Stimulated activated memory B cell treated with anti-CD40 and anti-IgM and Interleukin-4, amounts not matched to agents 10 μg/mL and 1 μg/mL and 100 μg/mL, for 72 hours (primary cell): ENCODE results near the gene P2RY14.
A peak's percentile ranks its signal among the peaks of the same experiment; 100 is the strongest.
"Not testable (repeated sequence)": the region's sequence is repeated elsewhere in the genome, so short reads cannot be mapped to it uniquely, and the experiment has no call there.

Experiments used
- ATAC-seq: fragments of 150-1000 bp; cut with Tn5 transposase; 2 replicates; pipeline ENCODE4 v1.10.0; 2021
- H3K27ac Mint-ChIP-seq: one replicate; pipeline ENCODE4 v1.8.0; 2022; ENCODE audit warnings: mild to moderate bottlenecking, mixed read lengths
- H3K27me3 Mint-ChIP-seq: one replicate; pipeline ENCODE4 v1.8.0; 2022; ENCODE audit warnings: mixed read lengths
- H3K36me3 Mint-ChIP-seq: one replicate; pipeline ENCODE4 v1.8.0; 2022; ENCODE audit warnings: mixed read lengths
- H3K4me1 Mint-ChIP-seq: one replicate; pipeline ENCODE4 v1.8.0; 2022; ENCODE audit warnings: mixed read lengths
- H3K4me3 Mint-ChIP-seq: one replicate; pipeline ENCODE4 v1.8.0; 2022; ENCODE audit warnings: mild to moderate bottlenecking, moderate library complexity, mixed read lengths
- H3K9me3 Mint-ChIP-seq: one replicate; pipeline ENCODE4 v1.8.0; 2022; ENCODE audit warnings: mixed read lengths

The P2RY14 gene

GRCh38 chr3:151256749-151257148 is 21.6 kb downstream of the P2RY14 start:
- Mint-ChIP-seq H3K4me1 (no peaks in the 10 kb centered on the region), H3K27ac (no peak overlapping the region), H3K4me3 (no peak overlapping the region), H3K27me3 (peaks cover 10% of the 10 kb centered on the region), H3K9me3 (no peaks in the 10 kb centered on the region), H3K36me3 (no peaks in the 10 kb centered on the region)
- no peak for ATAC-seq

- no peak overlapping the region for H3K27ac Mint-ChIP-seq
- no peak overlapping the region for H3K4me3 Mint-ChIP-seq
Measured at GRCh38 chr3:151248772-151249337, 29.5 kb downstream of the P2RY14 start.

GRCh38 chr3:151242006-151242405 is 36.3 kb downstream of the P2RY14 start:
- not testable (repeated sequence) for H3K36me3 Mint-ChIP-seq, H3K4me3 Mint-ChIP-seq, H3K9me3 Mint-ChIP-seq, H3K4me1 Mint-ChIP-seq, H3K27ac Mint-ChIP-seq, ATAC-seq, H3K27me3 Mint-ChIP-seq

More at GRCh38 chr3:151248772-151249337, 29.5 kb downstream of the P2RY14 start:
- no peaks in the 10 kb centered on the region for H3K36me3 Mint-ChIP-seq
- H3K9me3 Mint-ChIP-seq: no peaks in the 10 kb centered on the region
- H3K4me1 Mint-ChIP-seq: no peaks in the 10 kb centered on the region
- no peaks in the 10 kb centered on the region for H3K27me3 Mint-ChIP-seq
- ATAC-seq: no peak

GRCh38 chr3:151236736-151237135 is 41.6 kb downstream of the P2RY14 start:
- Mint-ChIP-seq H3K4me3 (no peak overlapping the region), H3K27me3 (no peaks in the 10 kb centered on the region), H3K27ac (no peak overlapping the region), H3K4me1 (no peaks in the 10 kb centered on the region), H3K9me3 (no peaks in the 10 kb centered on the region), H3K36me3 (no peaks in the 10 kb centered on the region)
- no peak for ATAC-seq

- Mint-ChIP-seq H3K4me3 (no peak overlapping the region), H3K9me3 (no peaks in the 10 kb centered on the region), H3K4me1 (peaks cover 1% of the 10 kb centered on the region), H3K27ac (no peak overlapping the region), H3K27me3 (no peaks in the 10 kb centered on the region), H3K36me3 (no peaks in the 10 kb centered on the region)
- ATAC-seq: no peak
Measured at GRCh38 chr3:151236316-151236715, 42.0 kb downstream of the P2RY14 start.

- Mint-ChIP-seq H3K4me1 (peaks cover 14% of the 10 kb centered on the region), H3K9me3 (no peaks in the 10 kb centered on the region), H3K27me3 (no peaks in the 10 kb centered on the region), H3K27ac (no peak overlapping the region), H3K4me3 (no peak overlapping the region), H3K36me3 (no peaks in the 10 kb centered on the region)
- no peak for ATAC-seq
Measured at GRCh38 chr3:151234825-151235224, 43.5 kb downstream of the P2RY14 start.

- no peaks in the 10 kb centered on the region for H3K9me3 Mint-ChIP-seq
- H3K27me3 Mint-ChIP-seq: no peaks in the 10 kb centered on the region
- no peaks in the 10 kb centered on the region for H3K36me3 Mint-ChIP-seq
- H3K27ac Mint-ChIP-seq: peak overlapping the region; percentile 26
- H3K4me3 Mint-ChIP-seq: no peak overlapping the region
- no peak for ATAC-seq
- H3K4me1 Mint-ChIP-seq: peaks cover 21% of the 10 kb centered on the region
Measured at GRCh38 chr3:151232991-151233390, 45.4 kb downstream of the P2RY14 start.

- H3K4me3 Mint-ChIP-seq, H3K9me3 Mint-ChIP-seq, ATAC-seq, H3K27ac Mint-ChIP-seq, H3K27me3 Mint-ChIP-seq, H3K36me3 Mint-ChIP-seq: not testable (repeated sequence)
- H3K4me1 Mint-ChIP-seq: peaks cover 26% of the 10 kb centered on the region
Measured at GRCh38 chr3:151232403-151232802, 45.9 kb downstream of the P2RY14 start.

- H3K27me3 Mint-ChIP-seq: no peaks in the 10 kb centered on the region
- H3K36me3 Mint-ChIP-seq: no peaks in the 10 kb centered on the region
- H3K9me3 Mint-ChIP-seq: no peaks in the 10 kb centered on the region
- peaks cover 26% of the 10 kb centered on the region for H3K4me1 Mint-ChIP-seq
- H3K4me3 Mint-ChIP-seq: peak overlapping the region; percentile 56
- peak; percentile 63 for ATAC-seq
- H3K27ac Mint-ChIP-seq: peak overlapping the region; percentile 77
Measured at GRCh38 chr3:151230646-151231045, 47.7 kb downstream of the P2RY14 start.

GRCh38 chr3:151228666-151229040 is 49.7 kb downstream of the P2RY14 start:
- Mint-ChIP-seq H3K36me3 (no peaks in the 10 kb centered on the region), H3K27me3 (no peaks in the 10 kb centered on the region), H3K27ac (no peak overlapping the region), H3K9me3 (no peaks in the 10 kb centered on the region), H3K4me1 (peaks cover 26% of the 10 kb centered on the region), H3K4me3 (no peak overlapping the region)
- no peak for ATAC-seq

- Mint-ChIP-seq H3K9me3 (no peaks in the 10 kb centered on the region), H3K36me3 (no peaks in the 10 kb centered on the region), H3K4me1 (peaks cover 26% of the 10 kb centered on the region), H3K27me3 (no peaks in the 10 kb centered on the region), H3K4me3 (no peak overlapping the region), H3K27ac (no peak overlapping the region)
- ATAC-seq: peak; percentile 93
Measured at GRCh38 chr3:151227807-151228665, 50.3 kb downstream of the P2RY14 start.

GRCh38 chr3:151227266-151227806 is 51.0 kb downstream of the P2RY14 start:
- Mint-ChIP-seq H3K9me3 (peaks cover 2% of the 10 kb centered on the region), H3K4me3 (no peak overlapping the region)

GRCh38 chr3:151226825-151227224 is 51.5 kb downstream of the P2RY14 start:
- no peak for ATAC-seq
- Mint-ChIP-seq H3K4me1 (peaks cover 26% of the 10 kb centered on the region), H3K4me3 (no peak overlapping the region), H3K27me3 (no peaks in the 10 kb centered on the region), H3K36me3 (peaks cover 6% of the 10 kb centered on the region), H3K27ac (no peak overlapping the region), H3K9me3 (peaks cover 6% of the 10 kb centered on the region)

More at GRCh38 chr3:151227266-151227806, 51.0 kb downstream of the P2RY14 start:
- Mint-ChIP-seq H3K27ac (no peak overlapping the region), H3K36me3 (peaks cover 1% of the 10 kb centered on the region), H3K27me3 (no peaks in the 10 kb centered on the region), H3K4me1 (peaks cover 26% of the 10 kb centered on the region)
- no peak for ATAC-seq

GRCh38 chr3:151226088-151226563 is 52.2 kb downstream of the P2RY14 start:
- H3K4me1 Mint-ChIP-seq: peaks cover 22% of the 10 kb centered on the region
- H3K9me3 Mint-ChIP-seq: peaks cover 6% of the 10 kb centered on the region
- peaks cover 7% of the 10 kb centered on the region for H3K36me3 Mint-ChIP-seq
- no peak for ATAC-seq
- no peak overlapping the region for H3K4me3 Mint-ChIP-seq
- H3K27ac Mint-ChIP-seq: no peak overlapping the region
- H3K27me3 Mint-ChIP-seq: no peaks in the 10 kb centered on the region

GRCh38 chr3:151225040-151225975 is 53.0 kb downstream of the P2RY14 start:
- Mint-ChIP-seq H3K4me3 (no peak overlapping the region), H3K36me3 (peaks cover 7% of the 10 kb centered on the region), H3K27me3 (no peaks in the 10 kb centered on the region), H3K27ac (no peak overlapping the region), H3K4me1 (peaks cover 14% of the 10 kb centered on the region), H3K9me3 (peaks cover 6% of the 10 kb centered on the region)
- no peak for ATAC-seq
